HL-60 (cell line): ENCODE results near the gene SNX27.

Experiments
- DNase-seq, 2 experiments: peaks; one replicate each; pipeline ENCODE4 v3.0.0-alpha.2; 2010 to 2020; ENCODE audit warnings: low read depth in 1 of 2, low spot score in 1 of 2
- H3K27ac ChIP-seq: fragments of 250-450 bp; sonication (Bioruptor Pico); replicated peaks from 2 replicates; pipeline ENCODE4 v1.5.1; 2020; ENCODE audit warnings: mild to moderate bottlenecking, moderate library complexity
- H3K27me3 ChIP-seq: fragments of 250-450 bp; sonication (Bioruptor Pico); 2 replicates; pipeline ENCODE4 v1.5.1; 2021; ENCODE audit warnings: mild to moderate bottlenecking, moderate library complexity; ENCODE audit not compliant: insufficient read depth, poor library complexity, severe bottlenecking
- H3K4me3 ChIP-seq: replicated peaks from 2 replicates; pipeline ENCODE4 v1.5.1; 2011; ENCODE audit warnings: mild to moderate bottlenecking, control low read depth, low read length; ENCODE audit not compliant: insufficient read depth
- GABPA ChIP-seq: IDR thresholded peaks from 2 replicates; pipeline ENCODE4 v1.6.1; 2012; ENCODE audit warnings: low read depth
- POLR2AphosphoS5 ChIP-seq: IDR thresholded peaks from 2 replicates; pipeline ENCODE4 v1.6.1; 2012; ENCODE audit warnings: low read depth
- SPI1 ChIP-seq: IDR thresholded peaks from 2 replicates; pipeline ENCODE4 v1.6.1; 2012; ENCODE audit warnings: low read depth, mild to moderate bottlenecking, borderline replicate concordance
- TF ChIP-seq, protein P1 (sequence below): IDR thresholded peaks from 2 replicates; pipeline ENCODE4 v1.6.1; 2012; ENCODE audit warnings: low read depth; ENCODE audit not compliant: insufficient replicate concordance
- TF ChIP-seq, protein P2 (sequence below): IDR thresholded peaks from one replicate; pipeline ENCODE4 v1.5.1; 2011; ENCODE audit warnings: low read length, control low read depth, inconsistent platforms; ENCODE audit not compliant: insufficient read depth

SNX27 gene

DNA sequence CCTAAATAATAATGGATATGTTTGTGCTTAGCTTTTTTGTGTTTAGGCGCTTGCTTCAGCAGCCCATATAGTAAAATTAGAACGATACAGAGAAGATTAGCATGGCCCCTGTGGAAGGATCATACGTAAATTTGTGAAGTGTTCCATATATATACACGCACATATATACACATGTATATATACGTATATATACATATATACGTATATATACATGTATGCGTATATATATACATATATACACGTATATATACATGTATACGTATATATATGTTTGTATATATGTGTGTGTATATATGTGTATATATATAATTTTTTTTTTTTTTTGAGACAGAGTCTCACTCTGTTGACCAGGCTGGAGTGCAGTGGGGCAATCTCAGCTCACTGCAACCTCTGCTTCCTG lies 17.4 kb downstream of the SNX27 start:
- no peak for DNase-seq
- TF ChIP-seq SPI1 (no peak), GABPA (no peak), POLR2AphosphoS5 (no peak)
- TF ChIP-seq, protein P1, sequence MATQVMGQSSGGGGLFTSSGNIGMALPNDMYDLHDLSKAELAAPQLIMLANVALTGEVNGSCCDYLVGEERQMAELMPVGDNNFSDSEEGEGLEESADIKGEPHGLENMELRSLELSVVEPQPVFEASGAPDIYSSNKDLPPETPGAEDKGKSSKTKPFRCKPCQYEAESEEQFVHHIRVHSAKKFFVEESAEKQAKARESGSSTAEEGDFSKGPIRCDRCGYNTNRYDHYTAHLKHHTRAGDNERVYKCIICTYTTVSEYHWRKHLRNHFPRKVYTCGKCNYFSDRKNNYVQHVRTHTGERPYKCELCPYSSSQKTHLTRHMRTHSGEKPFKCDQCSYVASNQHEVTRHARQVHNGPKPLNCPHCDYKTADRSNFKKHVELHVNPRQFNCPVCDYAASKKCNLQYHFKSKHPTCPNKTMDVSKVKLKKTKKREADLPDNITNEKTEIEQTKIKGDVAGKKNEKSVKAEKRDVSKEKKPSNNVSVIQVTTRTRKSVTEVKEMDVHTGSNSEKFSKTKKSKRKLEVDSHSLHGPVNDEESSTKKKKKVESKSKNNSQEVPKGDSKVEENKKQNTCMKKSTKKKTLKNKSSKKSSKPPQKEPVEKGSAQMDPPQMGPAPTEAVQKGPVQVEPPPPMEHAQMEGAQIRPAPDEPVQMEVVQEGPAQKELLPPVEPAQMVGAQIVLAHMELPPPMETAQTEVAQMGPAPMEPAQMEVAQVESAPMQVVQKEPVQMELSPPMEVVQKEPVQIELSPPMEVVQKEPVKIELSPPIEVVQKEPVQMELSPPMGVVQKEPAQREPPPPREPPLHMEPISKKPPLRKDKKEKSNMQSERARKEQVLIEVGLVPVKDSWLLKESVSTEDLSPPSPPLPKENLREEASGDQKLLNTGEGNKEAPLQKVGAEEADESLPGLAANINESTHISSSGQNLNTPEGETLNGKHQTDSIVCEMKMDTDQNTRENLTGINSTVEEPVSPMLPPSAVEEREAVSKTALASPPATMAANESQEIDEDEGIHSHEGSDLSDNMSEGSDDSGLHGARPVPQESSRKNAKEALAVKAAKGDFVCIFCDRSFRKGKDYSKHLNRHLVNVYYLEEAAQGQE, result no peak
- TF ChIP-seq, protein P2, sequence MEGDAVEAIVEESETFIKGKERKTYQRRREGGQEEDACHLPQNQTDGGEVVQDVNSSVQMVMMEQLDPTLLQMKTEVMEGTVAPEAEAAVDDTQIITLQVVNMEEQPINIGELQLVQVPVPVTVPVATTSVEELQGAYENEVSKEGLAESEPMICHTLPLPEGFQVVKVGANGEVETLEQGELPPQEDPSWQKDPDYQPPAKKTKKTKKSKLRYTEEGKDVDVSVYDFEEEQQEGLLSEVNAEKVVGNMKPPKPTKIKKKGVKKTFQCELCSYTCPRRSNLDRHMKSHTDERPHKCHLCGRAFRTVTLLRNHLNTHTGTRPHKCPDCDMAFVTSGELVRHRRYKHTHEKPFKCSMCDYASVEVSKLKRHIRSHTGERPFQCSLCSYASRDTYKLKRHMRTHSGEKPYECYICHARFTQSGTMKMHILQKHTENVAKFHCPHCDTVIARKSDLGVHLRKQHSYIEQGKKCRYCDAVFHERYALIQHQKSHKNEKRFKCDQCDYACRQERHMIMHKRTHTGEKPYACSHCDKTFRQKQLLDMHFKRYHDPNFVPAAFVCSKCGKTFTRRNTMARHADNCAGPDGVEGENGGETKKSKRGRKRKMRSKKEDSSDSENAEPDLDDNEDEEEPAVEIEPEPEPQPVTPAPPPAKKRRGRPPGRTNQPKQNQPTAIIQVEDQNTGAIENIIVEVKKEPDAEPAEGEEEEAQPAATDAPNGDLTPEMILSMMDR, result no peak
- no peak overlapping the region for H3K4me3 ChIP-seq
- no peak overlapping the region for H3K27ac ChIP-seq
- H3K27me3 ChIP-seq, result no peaks in the 10 kb centered on the region

DNA sequence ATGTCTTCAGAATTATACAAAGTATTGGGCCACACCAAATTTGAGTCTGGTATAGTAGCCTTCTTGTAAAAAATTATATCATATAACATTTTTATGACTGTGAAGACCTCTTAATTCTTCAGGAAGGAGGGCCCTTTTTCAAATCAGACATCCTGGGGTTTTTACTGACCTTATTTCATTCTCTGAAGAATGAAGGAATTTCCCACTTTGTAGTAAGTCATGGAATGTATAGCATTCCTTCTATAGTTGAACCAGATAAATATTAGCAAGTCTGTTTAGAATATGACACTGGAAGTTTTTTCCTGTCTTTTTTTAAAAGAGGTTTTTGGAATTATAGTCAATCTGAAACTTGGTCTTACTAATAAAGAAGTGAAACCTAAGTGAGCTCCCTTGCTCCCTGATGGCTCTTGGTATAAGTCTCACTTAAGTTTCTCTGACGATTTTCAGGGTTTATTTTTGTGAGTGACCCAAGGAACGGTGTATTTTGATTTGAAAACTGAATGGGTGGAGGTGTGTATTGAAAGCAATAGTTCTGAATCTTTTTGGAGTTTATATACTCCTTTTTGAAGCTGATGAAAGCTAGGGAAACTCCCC lies 23.7 kb downstream of the SNX27 start:
- TF ChIP-seq, protein P2, result no peak
- TF ChIP-seq POLR2AphosphoS5 (no peak), GABPA (no peak), SPI1 (no peak)
- TF ChIP-seq, protein P1, result no peak
- no peak for DNase-seq
- no peaks in the 10 kb centered on the region for H3K27me3 ChIP-seq
- H3K27ac ChIP-seq, result no peak overlapping the region
- no peak overlapping the region for H3K4me3 ChIP-seq

DNA sequence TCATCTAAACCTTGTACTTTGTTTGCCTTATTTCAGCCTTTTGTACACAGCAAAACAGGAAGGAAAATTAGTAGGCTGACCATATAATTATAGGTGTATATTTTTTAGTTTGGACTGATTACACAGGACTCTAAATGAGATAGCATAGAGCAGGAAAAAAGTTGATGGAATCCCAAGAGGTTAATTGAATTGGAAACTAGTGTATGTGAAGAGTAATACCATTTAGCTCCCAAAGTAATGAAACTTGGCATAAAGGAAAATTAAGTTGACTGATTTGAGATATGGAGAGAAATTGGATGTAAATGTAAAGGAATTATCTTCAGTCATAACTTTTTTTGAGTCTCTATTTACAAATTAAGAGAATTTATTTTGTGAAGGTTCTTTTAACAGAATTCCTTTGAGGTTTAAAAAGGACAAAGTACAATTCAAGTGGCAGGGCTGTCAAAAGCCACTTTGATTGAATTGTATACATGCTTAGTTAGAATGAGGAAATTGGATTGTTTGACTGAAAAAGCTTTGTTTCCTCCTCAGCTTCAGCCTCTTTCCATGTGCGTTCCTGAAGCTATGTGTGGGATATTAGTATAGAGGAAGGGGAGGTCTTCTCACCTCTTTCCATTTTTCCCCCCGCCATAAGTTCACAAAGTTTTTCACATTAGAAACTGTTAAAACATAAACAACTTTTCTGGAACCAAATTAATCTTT lies 26.4 kb downstream of the SNX27 start:
- Histone ChIP-seq H3K27me3 (no peaks in the 10 kb centered on the region), H3K4me3 (no peak overlapping the region), H3K27ac (no peak overlapping the region)
- TF ChIP-seq GABPA (no peak), SPI1 (no peak), POLR2AphosphoS5 (no peak)
- TF ChIP-seq, protein P2, result no peak
- TF ChIP-seq, protein P1, result no peak
- DNase-seq, result no peak
